GM12878 (cell line): ENCODE results near the gene FGR.

Experiments used
- BHLHE40 ChIP-seq, 2 experiments: fragments of 450-650 bp in 1 of 2; IDR thresholded peaks; 2 replicates each; pipeline ENCODE4 v1.6.1; 2011 to 2017; ENCODE audit warnings: low read depth in 2 of 2, borderline replicate concordance in 1 of 2, improper control_type of control experiment in 1 of 2, low read length in 1 of 2, mild to moderate bottlenecking in 1 of 2
- DPF2 ChIP-seq: fragments of 450-650 bp; IDR thresholded peaks from 2 replicates; pipeline ENCODE4 v1.6.1; 2017; ENCODE audit warnings: mild to moderate bottlenecking
- EGR1 ChIP-seq, 2 experiments: IDR thresholded peaks; 1 replicate in 1 of 2; 2 replicates in 1 of 2; pipeline ENCODE4 v1.6.1; 2011 to 2012; ENCODE audit warnings: low read depth in 2 of 2, low read length in 2 of 2, borderline replicate concordance in 1 of 2, mild to moderate bottlenecking in 1 of 2, moderate library complexity in 1 of 2
- EZH2 ChIP-seq: IDR thresholded peaks from 2 replicates; pipeline ENCODE4 v1.6.1; 2012; ENCODE audit warnings: low read depth, mild to moderate bottlenecking, control low read depth, inconsistent platforms, low read length, borderline replicate concordance; ENCODE audit not compliant: control insufficient read depth
- JUNB ChIP-seq: IDR thresholded peaks from 2 replicates; pipeline ENCODE4 v1.6.1; 2016; ENCODE audit warnings: antibody characterized with exemption, mild to moderate bottlenecking
- NFXL1 ChIP-seq: fragments of 450-650 bp; IDR thresholded peaks from 2 replicates; pipeline ENCODE4 v1.6.1; 2017; ENCODE audit warnings: antibody characterized with exemption, mild to moderate bottlenecking, borderline replicate concordance
- POLR2A ChIP-seq: IDR thresholded peaks from 2 replicates; pipeline ENCODE4 v1.6.1; 2011; ENCODE audit warnings: low read depth, mild to moderate bottlenecking, low read length
- POLR2AphosphoS5 ChIP-seq: IDR thresholded peaks from 2 replicates; pipeline ENCODE4 v1.6.1; 2011; ENCODE audit warnings: mild to moderate bottlenecking, low read length, inconsistent platforms
- TCF12 ChIP-seq: IDR thresholded peaks from 2 replicates; pipeline ENCODE4 v1.6.1; 2011; ENCODE audit warnings: low read depth, mild to moderate bottlenecking, low read length

DNA sequence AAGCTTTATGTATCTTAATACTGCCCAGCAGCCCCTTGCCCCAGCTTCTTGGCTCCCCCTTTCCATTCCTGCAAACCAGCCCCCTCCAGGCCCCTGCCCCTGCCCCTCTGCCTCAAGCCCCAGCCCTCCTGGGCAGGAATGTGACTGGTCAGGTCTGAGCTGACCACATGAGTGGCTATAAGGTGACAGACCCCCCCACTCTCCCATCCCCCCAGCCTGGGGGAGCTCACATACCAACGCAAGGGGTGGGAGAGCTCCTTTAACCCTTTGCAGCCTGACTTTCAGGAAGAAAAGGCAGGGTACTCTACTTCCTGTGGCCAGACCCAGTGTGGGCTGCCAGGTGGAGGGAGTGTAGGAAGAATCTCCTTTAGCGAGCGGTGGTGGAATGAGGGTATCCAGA lies 64.2 kb downstream of the FGR start:
- no peak for TF ChIP-seq DPF2
- TF ChIP-seq EZH2: no peak
- TF ChIP-seq NFXL1: no peak
- TF ChIP-seq TCF12: no peak
- TF ChIP-seq POLR2AphosphoS5: no peak
- no peak for TF ChIP-seq EGR1 (IDR thresholded peaks at IDR 0.05; ENCODE audit: borderline replicate concordance in 1 of 2, low read depth in 2 of 2, low read length in 2 of 2)
- no peak for TF ChIP-seq BHLHE40 (IDR thresholded peaks at IDR 0.05; ENCODE audit: borderline replicate concordance in 1 of 2, low read depth in 2 of 2, low read length in 1 of 2)
- TF ChIP-seq JUNB: no peak
- no peak for TF ChIP-seq POLR2A
